Parathyroid adenoma (tissue), 2 donors: ENCODE results near the gene COL12A1.

Experiments used
- H2AFZ ChIP-seq: fragments of 300-600 bp; sonication (generic); one replicate; pipeline ENCODE4 v1.7.0; 2017; ENCODE audit warnings: antibody characterized with exemption, mild to moderate bottlenecking
- H3K27ac ChIP-seq: fragments of 300-600 bp; sonication (generic); one replicate; pipeline ENCODE4 v1.7.0; 2017
- H3K27me3 ChIP-seq: fragments of 300-600 bp; sonication (generic); one replicate; pipeline ENCODE4 v1.7.0; 2017; ENCODE audit warnings: low read length; ENCODE audit not compliant: control insufficient read depth, insufficient read depth
- H3K36me3 ChIP-seq: fragments of 300-600 bp; sonication (generic); one replicate; pipeline ENCODE4 v1.7.0; 2017; ENCODE audit warnings: low read length; ENCODE audit not compliant: control insufficient read depth, insufficient read depth
- H3K4me1 ChIP-seq: fragments of 300-600 bp; sonication (generic); one replicate; pipeline ENCODE4 v1.7.0; 2017; ENCODE audit warnings: control low read depth
- H3K4me2 ChIP-seq: fragments of 300-600 bp; sonication (generic); one replicate; pipeline ENCODE4 v1.7.0; 2017; ENCODE audit warnings: low read length
- H3K4me3 ChIP-seq: fragments of 300-600 bp; sonication (generic); one replicate; pipeline ENCODE4 v1.7.0; 2017; ENCODE audit warnings: low read depth, low read length
- H3K79me2 ChIP-seq: fragments of 300-600 bp; sonication (generic); one replicate; pipeline ENCODE4 v1.7.0; 2017; ENCODE audit warnings: control low read depth
- H3K9ac ChIP-seq: fragments of 300-600 bp; sonication (generic); one replicate; pipeline ENCODE4 v1.7.0; 2017; ENCODE audit warnings: mild to moderate bottlenecking
- H3K9me3 ChIP-seq: fragments of 300-600 bp; sonication (generic); one replicate; pipeline ENCODE4 v1.7.0; 2017; ENCODE audit warnings: low read length; ENCODE audit not compliant: control insufficient read depth
- TF ChIP-seq, protein P1 (sequence below): fragments of 300-600 bp; sonication (generic); IDR thresholded peaks from one replicate; pipeline ENCODE4 v1.7.0; 2017; ENCODE audit warnings: antibody characterized with exemption, mild to moderate bottlenecking
- donor health status: primary hyperparathyroidism.

COL12A1 gene

DNA sequence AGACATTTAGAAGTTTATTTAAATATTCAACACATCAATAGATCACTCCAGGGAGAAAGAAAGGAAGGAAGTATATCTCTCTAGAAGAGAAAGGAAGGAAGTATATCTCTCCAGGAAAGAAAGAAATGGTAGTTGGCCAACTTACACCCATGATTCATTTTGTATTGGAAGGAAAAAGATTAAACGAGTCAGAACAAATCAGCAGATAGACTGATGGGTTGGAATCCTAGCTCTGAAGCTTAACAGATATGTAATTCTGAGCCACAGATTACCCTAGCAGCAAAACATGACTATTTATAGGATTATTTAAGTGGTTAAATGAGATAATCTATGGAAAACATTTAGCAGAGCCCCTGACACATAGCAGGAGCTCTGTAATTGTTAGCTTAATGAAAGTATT, 27.1 kb downstream of the COL12A1 start:
- H3K79me2 ChIP-seq: no peaks in the 10 kb centered on the region
- H3K4me3 ChIP-seq: no peak overlapping the region
- TF ChIP-seq, protein P1, sequence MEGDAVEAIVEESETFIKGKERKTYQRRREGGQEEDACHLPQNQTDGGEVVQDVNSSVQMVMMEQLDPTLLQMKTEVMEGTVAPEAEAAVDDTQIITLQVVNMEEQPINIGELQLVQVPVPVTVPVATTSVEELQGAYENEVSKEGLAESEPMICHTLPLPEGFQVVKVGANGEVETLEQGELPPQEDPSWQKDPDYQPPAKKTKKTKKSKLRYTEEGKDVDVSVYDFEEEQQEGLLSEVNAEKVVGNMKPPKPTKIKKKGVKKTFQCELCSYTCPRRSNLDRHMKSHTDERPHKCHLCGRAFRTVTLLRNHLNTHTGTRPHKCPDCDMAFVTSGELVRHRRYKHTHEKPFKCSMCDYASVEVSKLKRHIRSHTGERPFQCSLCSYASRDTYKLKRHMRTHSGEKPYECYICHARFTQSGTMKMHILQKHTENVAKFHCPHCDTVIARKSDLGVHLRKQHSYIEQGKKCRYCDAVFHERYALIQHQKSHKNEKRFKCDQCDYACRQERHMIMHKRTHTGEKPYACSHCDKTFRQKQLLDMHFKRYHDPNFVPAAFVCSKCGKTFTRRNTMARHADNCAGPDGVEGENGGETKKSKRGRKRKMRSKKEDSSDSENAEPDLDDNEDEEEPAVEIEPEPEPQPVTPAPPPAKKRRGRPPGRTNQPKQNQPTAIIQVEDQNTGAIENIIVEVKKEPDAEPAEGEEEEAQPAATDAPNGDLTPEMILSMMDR: no peak
- H3K36me3 ChIP-seq: no peaks in the 10 kb centered on the region
- H3K27ac ChIP-seq: no peak overlapping the region
- H3K9ac ChIP-seq: no peak overlapping the region
- no peak overlapping the region for H2AFZ ChIP-seq
- no peak overlapping the region for H3K4me2 ChIP-seq
- no peaks in the 10 kb centered on the region for H3K27me3 ChIP-seq
- no peaks in the 10 kb centered on the region for H3K9me3 ChIP-seq
- no peaks in the 10 kb centered on the region for H3K4me1 ChIP-seq

DNA sequence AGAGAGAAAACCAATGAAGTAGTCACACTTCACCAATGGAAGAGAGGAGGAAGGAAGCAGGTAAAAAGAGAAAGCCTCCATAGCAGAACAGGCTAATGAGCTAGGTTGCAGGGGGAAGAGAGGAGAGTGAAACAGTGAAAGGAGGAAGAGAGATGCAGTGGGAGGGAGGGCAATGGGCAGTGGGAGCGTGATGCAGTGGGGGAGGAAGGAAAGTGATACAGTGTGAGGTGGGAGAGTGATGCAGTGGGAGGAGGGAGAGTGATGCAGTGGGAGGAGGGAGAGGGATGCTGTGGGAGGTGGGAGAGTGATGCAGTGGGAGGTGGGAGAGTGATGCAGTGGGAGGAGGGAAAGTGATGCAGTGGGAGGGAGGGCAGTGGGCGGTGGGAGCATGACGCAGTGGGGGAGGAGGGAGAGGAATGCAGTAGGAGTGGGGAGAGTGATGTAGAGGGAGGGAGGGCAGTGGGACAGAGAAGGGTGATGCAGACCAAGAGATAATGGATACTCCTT, 29.7 kb downstream of the COL12A1 start:
- Histone ChIP-seq H3K79me2 (no peaks in the 10 kb centered on the region), H3K9ac (no peak overlapping the region), H3K36me3 (no peaks in the 10 kb centered on the region), H3K4me1 (no peaks in the 10 kb centered on the region), H3K27ac (no peak overlapping the region), H3K9me3 (no peaks in the 10 kb centered on the region), H3K27me3 (no peaks in the 10 kb centered on the region), H3K4me2 (no peak overlapping the region), H2AFZ (no peak overlapping the region), H3K4me3 (no peak overlapping the region)
- TF ChIP-seq, protein P1: no peak

DNA sequence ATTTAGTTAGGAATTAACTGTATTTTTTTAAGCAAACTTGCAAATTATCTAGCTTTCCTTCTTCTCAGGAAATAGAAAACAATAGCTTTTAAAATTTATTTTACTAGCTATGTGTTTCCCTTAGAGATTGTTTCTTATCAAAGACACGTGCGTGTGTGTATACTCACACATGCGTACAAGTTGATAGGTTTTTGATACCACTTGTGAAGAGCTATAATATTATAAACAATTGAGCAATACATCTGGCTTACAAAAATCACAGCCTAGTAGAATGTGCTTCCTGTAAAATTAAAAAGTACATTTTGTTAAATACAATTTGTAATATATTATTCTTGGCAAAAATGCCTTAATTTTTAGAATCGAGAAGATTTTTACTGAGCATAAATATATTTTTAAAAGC, 33.9 kb downstream of the COL12A1 start:
- TF ChIP-seq, protein P1: no peak
- Histone ChIP-seq H3K27me3 (no peaks in the 10 kb centered on the region), H3K4me1 (no peaks in the 10 kb centered on the region), H3K4me3 (no peak overlapping the region), H3K9ac (no peak overlapping the region), H3K27ac (no peak overlapping the region), H2AFZ (no peak overlapping the region), H3K4me2 (no peak overlapping the region), H3K79me2 (no peaks in the 10 kb centered on the region), H3K36me3 (no peaks in the 10 kb centered on the region), H3K9me3 (no peaks in the 10 kb centered on the region)

DNA sequence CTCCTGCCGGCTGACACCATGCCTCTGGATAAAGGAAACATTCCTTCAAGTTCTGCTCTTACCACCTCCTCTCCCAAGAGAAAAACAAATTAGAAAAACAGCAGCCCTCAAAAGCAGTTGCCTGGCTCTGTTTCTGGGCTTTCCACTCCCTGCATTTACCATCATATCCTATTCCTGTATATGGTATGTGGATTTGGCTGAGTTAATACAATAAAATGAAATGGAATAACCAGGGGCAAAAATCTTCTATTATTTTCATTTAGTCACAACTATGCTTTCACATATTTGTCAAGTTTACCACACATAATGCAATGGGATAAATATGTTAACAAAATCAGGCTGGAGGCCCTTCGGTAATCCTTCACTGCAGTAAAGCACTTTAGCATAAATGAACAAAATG, 34.3 kb downstream of the COL12A1 start:
- Histone ChIP-seq H2AFZ (no peak overlapping the region), H3K9me3 (no peaks in the 10 kb centered on the region), H3K4me3 (no peak overlapping the region), H3K79me2 (no peaks in the 10 kb centered on the region), H3K27me3 (no peaks in the 10 kb centered on the region), H3K9ac (no peak overlapping the region), H3K36me3 (no peaks in the 10 kb centered on the region), H3K27ac (no peak overlapping the region), H3K4me2 (no peak overlapping the region), H3K4me1 (no peaks in the 10 kb centered on the region)
- TF ChIP-seq, protein P1: no peak
